ENCODE measurements around the gene C1orf210.

DNA sequence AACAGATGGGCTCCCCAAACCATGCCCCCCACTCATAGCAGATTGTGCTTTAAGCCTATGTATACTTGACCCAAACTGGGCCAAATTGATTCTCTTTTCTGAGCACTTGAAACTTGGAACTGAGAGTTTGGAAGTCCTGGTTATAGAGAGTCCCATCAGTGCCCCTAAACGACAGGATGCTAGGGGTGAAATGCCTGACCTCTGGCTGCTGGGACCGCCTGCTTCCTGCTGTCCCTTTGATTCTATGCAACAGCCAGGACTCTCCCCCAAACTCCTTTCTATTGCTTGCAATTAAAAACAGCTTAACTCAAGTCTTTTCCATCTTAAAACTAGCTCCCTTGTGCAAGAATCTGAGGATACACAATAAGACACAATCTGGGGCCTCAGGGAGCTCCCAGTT lies 4.7 kb downstream of the C1orf210 start:
- TF ChIP-seq CTCF (conservative IDR thresholded peaks at IDR 0.05; ENCODE audit: low read length) (no peak), EZH2phosphoT487 (IDR thresholded peaks at IDR 0.05; ENCODE audit: borderline replicate concordance) (no peak)

Measured in Loucy (cell line).